Neuronal stem cell (in vitro differentiated cells): Measurements from ENCODE around the gene SIX5.

Experiments used
- DNase-seq: peaks from one replicate; pipeline ENCODE4 v3.0.0-alpha.2; 2013; ENCODE audit warnings: low spot score
- H2AFZ ChIP-seq: one replicate; pipeline ENCODE4 v1.6.1; 2013; ENCODE audit warnings: mild to moderate bottlenecking, low read length, inconsistent platforms
- H2AK5ac ChIP-seq: 2 replicates; pipeline ENCODE4 v1.6.1; 2013; ENCODE audit warnings: low read depth, mild to moderate bottlenecking, inconsistent platforms, low read length, moderate library complexity, mixed read lengths
- H2BK120ac ChIP-seq: 2 replicates; pipeline ENCODE4 v1.6.1; 2013; ENCODE audit warnings: low read depth, mild to moderate bottlenecking, inconsistent platforms, low read length, moderate library complexity, mixed read lengths
- H2BK12ac ChIP-seq: one replicate; pipeline ENCODE4 v1.6.1; 2013; ENCODE audit warnings: low read length, inconsistent platforms
- H2BK15ac ChIP-seq: 2 replicates; pipeline ENCODE4 v1.6.1; 2013; ENCODE audit warnings: mild to moderate bottlenecking, low read length, inconsistent platforms, mixed read lengths
- H2BK5ac ChIP-seq: one replicate; pipeline ENCODE4 v1.6.1; 2013; ENCODE audit warnings: inconsistent platforms, mild to moderate bottlenecking, low read length, moderate library complexity
- H3K14ac ChIP-seq: one replicate; pipeline ENCODE4 v1.6.1; 2013; ENCODE audit warnings: low read length, inconsistent platforms
- H3K18ac ChIP-seq: 2 replicates; pipeline ENCODE4 v1.6.1; 2013; ENCODE audit warnings: low read length, inconsistent platforms
- H3K23ac ChIP-seq: 2 replicates; pipeline ENCODE4 v1.6.1; 2013; ENCODE audit warnings: low read depth, mild to moderate bottlenecking, mixed read lengths, low read length, inconsistent platforms; ENCODE audit not compliant: poor library complexity
- H3K27ac ChIP-seq: replicated peaks from 3 replicates; pipeline ENCODE4 v1.5.1; 2013; ENCODE audit warnings: low read length, inconsistent platforms
- H3K27me3 ChIP-seq, 3 experiments: 2 replicates each; pipeline ENCODE4 v1.6.1; 2013; ENCODE audit warnings: low read length in 3 of 3, mild to moderate bottlenecking in 2 of 3, inconsistent platforms in 1 of 3, low read depth in 1 of 3, mixed read lengths in 1 of 3, moderate library complexity in 1 of 3; ENCODE audit not compliant: control insufficient read depth in 3 of 3, insufficient read depth in 3 of 3
- H3K36me3 ChIP-seq, 2 donors: replicated peaks in 1 of 2; 2 replicates each; pipeline ENCODE4 v1.6.1; 2013; ENCODE audit warnings: low read length in 2 of 2; ENCODE audit not compliant: control insufficient read depth in 2 of 2, insufficient read depth in 2 of 2
- H3K4ac ChIP-seq: 2 replicates; pipeline ENCODE4 v1.6.1; 2013; ENCODE audit warnings: inconsistent platforms, mild to moderate bottlenecking, low read length, moderate library complexity
- H3K4me1 ChIP-seq, 2 donors: 1 replicate in 1 of 2; 2 replicates in 1 of 2; pipeline ENCODE4 v1.6.1; 2013; ENCODE audit warnings: low read length in 2 of 2, low read depth in 1 of 2; ENCODE audit not compliant: control insufficient read depth in 2 of 2, insufficient read depth in 1 of 2
- H3K4me2 ChIP-seq: one replicate; pipeline ENCODE4 v1.6.1; 2013; ENCODE audit warnings: mild to moderate bottlenecking, low read length, inconsistent platforms; ENCODE audit not compliant: insufficient read depth, poor library complexity, severe bottlenecking
- H3K4me3 ChIP-seq, 2 donors: 2 replicates each; pipeline ENCODE4 v1.5.1; 2013; ENCODE audit warnings: low read length in 2 of 2, mild to moderate bottlenecking in 2 of 2, inconsistent platforms in 1 of 2, moderate library complexity in 1 of 2
- H3K79me1 ChIP-seq: one replicate; pipeline ENCODE4 v1.6.1; 2013; ENCODE audit warnings: low read depth, mild to moderate bottlenecking, inconsistent platforms, low read length, moderate library complexity
- H3K9ac ChIP-seq: one replicate; pipeline ENCODE4 v1.6.1; 2013; ENCODE audit warnings: mild to moderate bottlenecking, low read depth, low read length, inconsistent platforms; ENCODE audit not compliant: poor library complexity
- H3K9me3 ChIP-seq, 2 donors: replicated peaks in 1 of 2; 2 replicates each; pipeline versions ENCODE3 to v1.6.1; 2013; ENCODE audit warnings: low read length in 2 of 2, mild to moderate bottlenecking in 2 of 2, inconsistent platforms in 1 of 2, low read depth in 1 of 2, mixed read lengths in 1 of 2, moderate library complexity in 1 of 2; ENCODE audit not compliant: control insufficient read depth in 2 of 2, insufficient read depth in 1 of 2
- H4K8ac ChIP-seq: one replicate; pipeline ENCODE4 v1.6.1; 2013; ENCODE audit warnings: low read depth, mild to moderate bottlenecking, inconsistent platforms, low read length, moderate library complexity
- H4K91ac ChIP-seq: one replicate; pipeline ENCODE4 v1.6.1; 2013; ENCODE audit warnings: low read length, low read depth, mild to moderate bottlenecking, inconsistent platforms; ENCODE audit not compliant: poor library complexity
- WGBS, 2 donors: extraction: QIAGEN DNeasy Blood & Tissue Kit; methylation state at CpG; one replicate each; pipeline ENCODE4 v1.1.7; 2013; ENCODE audit warnings: missing lambda C conversion rate in 2 of 2, mixed read lengths in 1 of 2; ENCODE audit not compliant: insufficient read length in 2 of 2, insufficient replicate concordance in 1 of 2; ENCODE audit errors: extremely low coverage in 2 of 2; 5-methylcytosine and 5-hydroxymethylcytosine counted together

Gene SIX5

GRCh38 chr19:45765702-45766295 lies 3.3 kb downstream of the SIX5 start:
- no peak overlapping the region for H2BK120ac ChIP-seq
- peak overlapping the region; percentile 52 for H3K18ac ChIP-seq
- no peak overlapping the region for H2AFZ ChIP-seq
- no peak overlapping the region for H4K8ac ChIP-seq
- peak overlapping the region; percentile 82 for H2AK5ac ChIP-seq
- no CpG with 5 or more reads among the region's 23 CpGs for WGBS, 2 donors
- H3K4me3 ChIP-seq = no peak overlapping the region
- no peaks in the 10 kb centered on the region for H3K27me3 ChIP-seq
- peak overlapping the region; percentile 14 for H2BK15ac ChIP-seq
- H2BK12ac ChIP-seq = peak overlapping the region; percentile 41
- H3K4me1 ChIP-seq = peaks cover 24 to 30% of the 10 kb centered on the region in 2 donors
- no peak overlapping the region for H3K27ac ChIP-seq
- no peak overlapping the region for H3K4ac ChIP-seq
- peak overlapping the region; percentile 81 for H3K9ac ChIP-seq
- H2BK5ac ChIP-seq = peak overlapping the region; percentile 71
- no peak overlapping the region for H3K4me2 ChIP-seq
- peak overlapping the region; percentile 100 for H3K23ac ChIP-seq
- H3K9me3 ChIP-seq = no peaks in the 10 kb centered on the region
- no peak for DNase-seq
- peak overlapping the region; percentile 72 for H4K91ac ChIP-seq
- H3K36me3 ChIP-seq = peaks cover 0 to 14% of the 10 kb centered on the region in 2 donors
- H3K14ac ChIP-seq = peak overlapping the region; percentile 1
- H3K79me1 ChIP-seq = peaks cover 21% of the 10 kb centered on the region

DNA sequence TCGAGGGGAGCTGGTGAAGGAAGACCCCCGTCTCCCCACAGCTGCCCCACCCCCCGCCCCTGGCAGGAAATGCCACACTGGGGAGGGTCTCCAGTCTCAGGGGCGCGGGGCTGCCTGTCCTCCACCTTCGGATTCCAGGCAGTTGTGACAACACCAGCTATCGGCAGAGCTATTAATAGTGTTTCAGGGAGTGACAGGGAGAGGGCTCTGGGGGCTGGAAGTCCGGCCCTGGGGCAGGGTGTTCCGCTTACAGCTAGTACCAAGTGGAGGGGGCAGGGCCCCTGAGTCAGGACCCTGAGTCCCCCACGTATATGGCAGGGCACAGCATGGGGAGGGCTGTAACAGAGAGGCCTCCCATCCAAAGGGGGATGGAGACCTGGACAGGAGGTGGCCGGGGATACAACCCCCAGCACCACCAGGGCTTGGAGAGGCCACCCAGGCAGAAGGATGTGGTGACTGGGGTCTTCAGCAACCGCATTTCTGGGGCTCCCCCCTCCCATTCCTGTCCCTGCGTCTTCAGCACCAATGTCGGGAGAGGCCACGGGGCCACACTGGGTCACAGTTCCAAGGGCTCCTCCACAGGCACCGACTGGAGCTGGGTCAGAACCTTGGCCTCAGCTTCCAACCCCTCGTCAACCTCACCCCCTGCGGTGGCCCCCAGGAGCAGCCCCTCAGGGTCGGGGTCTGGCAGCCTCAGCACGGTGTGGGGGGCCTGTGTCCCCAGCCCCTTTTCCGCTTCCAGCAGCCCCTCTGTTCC lies 3.9 kb downstream of the SIX5 start:
- no peak overlapping the region for H4K91ac ChIP-seq
- H2BK12ac ChIP-seq = no peak overlapping the region
- H3K4me1 ChIP-seq = peaks cover 24 to 28% of the 10 kb centered on the region in 2 donors
- H3K4ac ChIP-seq = peak overlapping the region; percentile 37
- H3K9me3 ChIP-seq = no peaks in the 10 kb centered on the region
- H2AFZ ChIP-seq = no peak overlapping the region
- no CpG with 5 or more reads among the region's 21 CpGs for WGBS, 2 donors
- peaks cover 21% of the 10 kb centered on the region for H3K79me1 ChIP-seq
- peak overlapping the region; percentile 73 for H3K23ac ChIP-seq
- H3K27ac ChIP-seq = no peak overlapping the region
- DNase-seq = no peak
- peak overlapping the region; percentile 25 for H3K4me2 ChIP-seq
- no peak overlapping the region for H4K8ac ChIP-seq
- H3K36me3 ChIP-seq = peaks cover 0 to 11% of the 10 kb centered on the region in 2 donors
- peak overlapping the region; percentile 8 for H3K14ac ChIP-seq
- peak overlapping the region; percentile 89 for H3K18ac ChIP-seq
- peak overlapping the region; percentile 82 for H2AK5ac ChIP-seq
- H2BK5ac ChIP-seq = peak overlapping the region; percentile 71
- no peak overlapping the region for H3K4me3 ChIP-seq
- peak overlapping the region; percentile 37 for H2BK15ac ChIP-seq
- peak overlapping the region; percentile 81 for H3K9ac ChIP-seq
- no peak overlapping the region for H2BK120ac ChIP-seq
- no peaks in the 10 kb centered on the region for H3K27me3 ChIP-seq

DNA sequence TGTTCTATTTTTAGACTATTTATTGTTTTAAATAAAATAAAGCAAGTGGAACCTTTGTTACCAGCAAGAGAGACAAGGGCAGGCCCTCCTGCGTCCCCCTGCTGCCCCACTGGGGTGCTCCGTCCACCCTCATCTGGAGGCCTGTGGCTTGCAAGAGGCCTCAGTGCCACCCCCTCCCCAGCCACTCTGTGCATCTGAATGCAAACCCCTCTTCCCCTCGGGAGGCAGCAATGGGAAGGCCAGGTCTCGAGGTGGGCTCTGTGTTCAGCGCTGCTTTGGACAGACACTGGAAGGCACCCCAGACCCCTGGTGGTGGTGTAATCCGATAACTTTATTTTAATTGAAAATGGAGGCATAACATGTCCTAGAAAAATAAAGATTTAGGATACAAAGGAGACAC lies 4.6 kb downstream of the SIX5 start:
- H3K79me1 ChIP-seq = peaks cover 21% of the 10 kb centered on the region
- no peak overlapping the region for H4K91ac ChIP-seq
- peak overlapping the region; percentile 91 for H3K18ac ChIP-seq
- H3K27ac ChIP-seq = peak overlapping the region; percentile 47
- H2BK15ac ChIP-seq = peak overlapping the region; percentile 100
- H3K27me3 ChIP-seq = no peaks in the 10 kb centered on the region
- H3K4ac ChIP-seq = no peak overlapping the region
- H3K23ac ChIP-seq = peak overlapping the region; percentile 25
- WGBS, 2 donors = no CpG with 5 or more reads among the region's 6 CpGs
- DNase-seq = no peak
- peaks cover 0 to 11% of the 10 kb centered on the region in 2 donors for H3K36me3 ChIP-seq
- no peak overlapping the region for H3K9ac ChIP-seq
- H3K14ac ChIP-seq = no peak overlapping the region
- peak overlapping the region; percentile 91 for H2AK5ac ChIP-seq
- H3K4me1 ChIP-seq = peaks cover 24 to 25% of the 10 kb centered on the region in 2 donors
- H4K8ac ChIP-seq = no peak overlapping the region
- H2BK5ac ChIP-seq = no peak overlapping the region
- H3K4me3 ChIP-seq = no peak overlapping the region
- H2BK120ac ChIP-seq = no peak overlapping the region
- H3K4me2 ChIP-seq = no peak overlapping the region
- no peak overlapping the region for H2AFZ ChIP-seq
- H3K9me3 ChIP-seq = no peaks in the 10 kb centered on the region
- H2BK12ac ChIP-seq = no peak overlapping the region

GRCh38 chr19:45763691-45764294 lies 5.3 kb downstream of the SIX5 start:
- Histone ChIP-seq H3K4me2 (peak overlapping the region; percentile 31), H2BK12ac (peak overlapping the region; percentile 58), H3K4me1 (peaks cover 24 to 25% of the 10 kb centered on the region in 2 donors), H3K9ac (peak overlapping the region; percentile 60), H2BK15ac (peak overlapping the region; percentile 100), H3K23ac (peak overlapping the region; percentile 89), H2AK5ac (peak overlapping the region; percentile 91), H2BK5ac (peak overlapping the region; percentile 60), H3K9me3 (no peaks in the 10 kb centered on the region), H3K14ac (peak overlapping the region; percentile 98), H3K27ac (no peak overlapping the region), H4K8ac (peak overlapping the region; percentile 65), H2AFZ (no peak overlapping the region), H3K18ac (peak overlapping the region; percentile 61), H4K91ac (no peak overlapping the region), H2BK120ac (peak overlapping the region; percentile 28), H3K4ac (peak overlapping the region; percentile 5), H3K27me3 (peaks cover 0 to 3% (median 0%) of the 10 kb centered on the region in 3 experiments), H3K79me1 (peaks cover 21% of the 10 kb centered on the region), H3K36me3 (peaks cover 0 to 11% of the 10 kb centered on the region in 2 donors), H3K4me3 (no peak overlapping the region)
- whole genome bisulfite sequencing, 2 donors = no CpG with 5 or more reads among the region's 27 CpGs
- DNase-seq = no peak
